Brain microvascular endothelial cell (primary cell): ENCODE results near the gene SNRNP200.

Experiments
- DNase-seq: peaks from one replicate; pipeline ENCODE4 v3.0.0-alpha.2; 2020
- H3K27ac ChIP-seq: fragments of 250-450 bp; sonication (Bioruptor Pico); 2 replicates; pipeline ENCODE4 v1.5.1; 2020; ENCODE audit warnings: mild to moderate bottlenecking, moderate library complexity
- H3K27me3 ChIP-seq: fragments of 250-450 bp; sonication (Bioruptor Pico); replicated peaks from 2 replicates; pipeline ENCODE4 v1.5.1; 2020; ENCODE audit warnings: mild to moderate bottlenecking
- H3K36me3 ChIP-seq: fragments of 250-450 bp; sonication (Bioruptor Pico); replicated peaks from 2 replicates; pipeline ENCODE4 v1.5.1; 2020; ENCODE audit warnings: mild to moderate bottlenecking
- H3K4me3 ChIP-seq: 2 replicates; pipeline ENCODE4 v1.5.1; 2011; ENCODE audit warnings: low read depth, mild to moderate bottlenecking, control low read depth, low read length, moderate library complexity
- in situ Hi-C: cut with HindIII; loops from 2 replicates; pipeline ENCODE4 v1.10.0; 2017; ENCODE audit warnings: low sequenced_read_pairs, low pct_ligation_motif_present
- TF ChIP-seq, protein P1 (sequence below): IDR thresholded peaks from 2 replicates; pipeline ENCODE4 v1.5.1; 2011; ENCODE audit warnings: low read depth, mild to moderate bottlenecking, moderate library complexity, low read length, control low read depth, inconsistent platforms; ENCODE audit errors: missing control alignments

SNRNP200 gene

GRCh38 chr2:96305091-96305978, at the start of gene SNRNP200:
Gene SNRNP200 (minus strand): TSS chr2:96305546. CDS start chr2:96305437, 109 bp downstream.
- in situ Hi-C loops, result no loop called here

GRCh38 chr2:96354492-96354891, 49.1 kb upstream of the SNRNP200 start:
- Histone ChIP-seq H3K4me3 (no peak overlapping the region), H3K27me3 (no peaks in the 10 kb centered on the region), H3K27ac (no peak overlapping the region), H3K36me3 (no peaks in the 10 kb centered on the region)
- in situ Hi-C loops, result no loop called here
- TF ChIP-seq, protein P1, sequence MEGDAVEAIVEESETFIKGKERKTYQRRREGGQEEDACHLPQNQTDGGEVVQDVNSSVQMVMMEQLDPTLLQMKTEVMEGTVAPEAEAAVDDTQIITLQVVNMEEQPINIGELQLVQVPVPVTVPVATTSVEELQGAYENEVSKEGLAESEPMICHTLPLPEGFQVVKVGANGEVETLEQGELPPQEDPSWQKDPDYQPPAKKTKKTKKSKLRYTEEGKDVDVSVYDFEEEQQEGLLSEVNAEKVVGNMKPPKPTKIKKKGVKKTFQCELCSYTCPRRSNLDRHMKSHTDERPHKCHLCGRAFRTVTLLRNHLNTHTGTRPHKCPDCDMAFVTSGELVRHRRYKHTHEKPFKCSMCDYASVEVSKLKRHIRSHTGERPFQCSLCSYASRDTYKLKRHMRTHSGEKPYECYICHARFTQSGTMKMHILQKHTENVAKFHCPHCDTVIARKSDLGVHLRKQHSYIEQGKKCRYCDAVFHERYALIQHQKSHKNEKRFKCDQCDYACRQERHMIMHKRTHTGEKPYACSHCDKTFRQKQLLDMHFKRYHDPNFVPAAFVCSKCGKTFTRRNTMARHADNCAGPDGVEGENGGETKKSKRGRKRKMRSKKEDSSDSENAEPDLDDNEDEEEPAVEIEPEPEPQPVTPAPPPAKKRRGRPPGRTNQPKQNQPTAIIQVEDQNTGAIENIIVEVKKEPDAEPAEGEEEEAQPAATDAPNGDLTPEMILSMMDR, result no peak
- DNase-seq, result no peak

More at GRCh38 chr2:96305091-96305978, at the start of gene SNRNP200:
- peak; percentile 56 for DNase-seq
- TF ChIP-seq, protein P1, result no peak
- Histone ChIP-seq H3K36me3 (peaks cover 30% of the 10 kb centered on the region), H3K27ac (peak within 1 kb of the TSS; percentile 33), H3K27me3 (no peaks in the 10 kb centered on the region), H3K4me3 (peak within 1 kb of the TSS; percentile 99)

- H3K27ac ChIP-seq, result peak overlapping the region; percentile 48
- H3K36me3 ChIP-seq, result no peaks in the 10 kb centered on the region
- H3K4me3 ChIP-seq, result no peak overlapping the region
These were observed 48.3 kb upstream of the SNRNP200 start for GRCh38 chr2:96353606-96354101.

DNA sequence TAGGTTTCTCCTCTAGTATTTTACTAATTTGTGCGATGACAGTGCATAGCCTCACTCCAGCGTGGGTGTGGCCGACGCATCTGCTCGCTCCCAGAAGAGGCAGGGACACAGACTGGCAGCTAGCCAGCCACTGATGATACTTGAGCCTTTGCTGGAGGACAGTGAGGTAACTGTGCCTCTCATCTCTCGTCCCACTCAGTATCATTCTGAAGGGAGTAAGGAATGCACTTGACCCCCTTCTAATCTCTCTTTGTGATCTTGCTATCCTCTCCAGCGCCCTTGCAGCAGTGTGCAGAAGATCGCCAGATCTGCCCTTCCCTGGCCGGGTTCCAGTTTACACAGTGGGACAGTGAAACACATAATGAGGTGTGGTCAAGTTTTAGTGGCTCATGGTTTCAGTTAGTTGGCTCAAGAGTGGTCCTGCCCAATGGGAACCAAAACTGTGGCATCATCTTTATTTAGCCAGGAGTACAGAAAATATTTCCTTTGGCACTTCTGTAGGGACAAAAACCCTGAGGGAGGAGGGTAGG, 47.8 kb upstream of the SNRNP200 start:
- TF ChIP-seq, protein P1, result no peak
- Histone ChIP-seq H3K4me3 (no peak overlapping the region), H3K27me3 (no peaks in the 10 kb centered on the region), H3K27ac (peak overlapping the region; percentile 48), H3K36me3 (no peaks in the 10 kb centered on the region)
- in situ Hi-C loops, result no loop called here
- peak; percentile 77 for DNase-seq

More at GRCh38 chr2:96353606-96354101, 48.3 kb upstream of the SNRNP200 start:
- in situ Hi-C loops, result no loop called here
- peak; percentile 58 for DNase-seq
- TF ChIP-seq, protein P1, result no peak
- no peaks in the 10 kb centered on the region for H3K27me3 ChIP-seq

DNA sequence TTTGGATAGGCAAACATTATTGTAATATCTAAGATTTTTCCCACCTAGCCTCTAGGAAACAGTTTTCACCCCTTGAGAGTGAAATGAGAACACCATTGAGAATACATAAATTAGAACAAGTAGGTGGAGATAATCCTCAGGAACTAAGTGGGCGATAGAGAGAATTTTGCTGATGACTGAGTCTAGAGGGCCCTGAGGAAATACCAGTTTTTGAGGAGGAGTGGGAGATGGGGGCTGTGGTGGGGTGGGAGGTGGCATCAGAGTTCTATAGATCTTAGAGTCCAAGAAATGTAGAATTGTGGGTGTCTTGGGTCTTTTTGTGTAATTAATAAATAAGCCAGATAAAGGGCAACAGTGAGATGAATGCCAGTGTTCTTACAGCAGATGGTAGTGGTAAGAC, 42.0 kb upstream of the SNRNP200 start:
- TF ChIP-seq, protein P1, result no peak

More for the DNA sequence above, 42.0 kb upstream of the SNRNP200 start:
- Histone ChIP-seq H3K27ac (no peak overlapping the region), H3K27me3 (no peaks in the 10 kb centered on the region), H3K36me3 (no peaks in the 10 kb centered on the region), H3K4me3 (no peak overlapping the region)
- in situ Hi-C loops, result no loop called here
- no peak for DNase-seq
